OCI-LY7 (cell line): Measurements from ENCODE around the gene PILRA. TPM values are rescaled to one million over a fixed set of nuclear protein-coding genes. Genes with fewer than 3 reads are reported as not detected.
"Not testable (repeated sequence)": the region's sequence is repeated elsewhere in the genome, so short reads cannot be mapped to it uniquely, and the experiment has no call there.

Experiments
- BruUV-seq: library from RNA; stranded (reverse); fragments of 400-500 nt; replicated peaks from 2 replicates; lab custom pipeline; 2021; lab: Mats Ljungman, UMichigan
- CTCF ChIA-PET: fragments of 300-600 bp; sonication (Branson Sonifier 250); formaldehyde crosslinking; loops from one replicate; lab custom pipeline; 2022; ENCODE audit warnings: antibody characterized with exemption; ENCODE audit not compliant: unreplicated experiment; lab: Charles Lee
- POLR2A ChIA-PET: fragments of 300-600 bp; sonication (Branson Sonifier 250); formaldehyde crosslinking; loops from one replicate; lab custom pipeline; 2022; ENCODE audit warnings: antibody characterized with exemption; lab: Charles Lee
- DNase-seq: peaks from one replicate; pipeline ENCODE4 v3.0.0-alpha.2; 2015; ENCODE audit warnings: low spot score
- H2AFZ ChIP-seq: fragments of 200-600 bp; sonication (generic), shearing (Covaris generic); 2 replicates; pipeline ENCODE4 v1.6.1; 2014; ENCODE audit warnings: mild to moderate bottlenecking, antibody characterized with exemption, low read length, moderate library complexity
- H3K27ac ChIP-seq: fragments of 200-600 bp; sonication (generic); 2 replicates; pipeline ENCODE4 v1.5.1; 2014; ENCODE audit warnings: mixed run types, low read depth, mild to moderate bottlenecking, moderate library complexity, low read length, inconsistent platforms; ENCODE audit not compliant: poor library complexity, severe bottlenecking
- H3K36me3 ChIP-seq: fragments of 200-600 bp; sonication (generic); 2 replicates; pipeline ENCODE4 v1.6.1; 2014; ENCODE audit warnings: mild to moderate bottlenecking, antibody characterized with exemption, low read length, moderate library complexity, mixed read lengths; ENCODE audit not compliant: insufficient read depth
- H3K4me1 ChIP-seq: fragments of 200-600 bp; sonication (generic); 2 replicates; pipeline ENCODE4 v1.5.1; 2014; ENCODE audit warnings: mild to moderate bottlenecking, low read length; ENCODE audit not compliant: insufficient read depth, poor library complexity, severe bottlenecking
- H3K4me2 ChIP-seq: fragments of 200-600 bp; sonication (generic); 2 replicates; pipeline ENCODE4 v1.6.1; 2014; ENCODE audit warnings: mild to moderate bottlenecking, low read length
- H3K4me3 ChIP-seq: fragments of 200-600 bp; sonication (generic); 2 replicates; pipeline ENCODE4 v1.5.1; 2014; ENCODE audit warnings: mild to moderate bottlenecking, low read depth, low read length; ENCODE audit not compliant: poor library complexity, severe bottlenecking
- H3K79me2 ChIP-seq: fragments of 200-600 bp; sonication (generic); 2 replicates; pipeline ENCODE4 v1.6.1; 2016; ENCODE audit warnings: low read depth, mild to moderate bottlenecking, low read length, moderate library complexity, mixed read lengths; ENCODE audit not compliant: insufficient read depth
- H3K9me2 ChIP-seq: fragments of 200-600 bp; sonication (generic); 2 replicates; pipeline ENCODE4 v1.6.1; 2016; ENCODE audit warnings: mild to moderate bottlenecking, low read length, mixed read lengths; ENCODE audit not compliant: insufficient read depth
- H3K9me3 ChIP-seq: fragments of 200-600 bp; sonication (generic); 2 replicates; pipeline ENCODE4 v1.6.1; 2014; ENCODE audit warnings: mild to moderate bottlenecking, mixed run types, low read length, mixed read lengths
- H4K20me1 ChIP-seq: fragments of 200-600 bp; sonication (generic); 2 replicates; pipeline ENCODE4 v1.6.1; 2014; ENCODE audit warnings: mild to moderate bottlenecking, antibody characterized with exemption, low read length, moderate library complexity, mixed read lengths; ENCODE audit not compliant: insufficient read depth
- EZH2phosphoT487 ChIP-seq: fragments of 200-600 bp; sonication (generic); IDR thresholded peaks from 2 replicates; pipeline ENCODE4 v1.6.1; 2018; ENCODE audit warnings: low read depth, borderline replicate concordance, mild to moderate bottlenecking, mixed run types, antibody characterized with exemption, low read length, moderate library complexity, mixed read lengths
- intact Hi-C: fragments of 100-400 bp; cut with micrococcal nuclease; formaldehyde crosslinking; loops from one replicate; pipeline ENCODE4 v1.10.0; 2022; ENCODE audit not compliant: unreplicated experiment
- total RNA-seq, 2 experiments: library from RNA; depleted of rRNA in 1 of 2; stranded (reverse); fragments of >200 nt in 1 of 2; shearing (Covaris generic) in 1 of 2; gene quantifications; 2 replicates each; pipeline ENCODE4 v1.2.3, GENCODE V29; 2014 to 2022
- TF ChIP-seq, protein P1 (sequence below): fragments of 200-600 bp; sonication (generic); conservative IDR thresholded peaks from 2 replicates; pipeline ENCODE4 v1.5.1; 2014; ENCODE audit warnings: mild to moderate bottlenecking, antibody characterized with exemption, low read length, moderate library complexity, mixed read lengths

PILRA gene
- total RNA-seq, 2 experiments from 2014 or later: 8.0 to 16.0 TPM

GRCh38 chr7:100348805-100349204, 24.5 kb upstream of the PILRA start:
- BruUV-seq: TSS peak; percentile 5
- Histone ChIP-seq H3K4me1 (peaks cover 24% of the 10 kb centered on the region), H3K36me3 (peaks cover 78% of the 10 kb centered on the region), H3K9me2 (no peaks in the 10 kb centered on the region), H3K27ac (no peak overlapping the region), H3K4me2 (no peak overlapping the region), H3K79me2 (peaks cover 15% of the 10 kb centered on the region; the same call in 1 of the 2 replicates), H3K9me3 (no peaks in the 10 kb centered on the region), H2AFZ (no peak overlapping the region), H4K20me1 (peaks cover 8% of the 10 kb centered on the region; the same call in 1 of the 2 replicates), H3K4me3 (no peak overlapping the region)
- ChIA-PET CTCF (no interaction called here), POLR2A (interaction anchor here (0.6 kb wide), 1 partner anchor 121 kb away, joined by 4 read pairs; no protein-coding TSS in a partner anchor)
- DNase-seq: no peak
- intact Hi-C loops: loop anchor here (10.0 kb wide), 1 partner anchor 214 kb away; no protein-coding TSS in a partner anchor
- TF ChIP-seq EZH2phosphoT487: no peak
- TF ChIP-seq, protein P1, sequence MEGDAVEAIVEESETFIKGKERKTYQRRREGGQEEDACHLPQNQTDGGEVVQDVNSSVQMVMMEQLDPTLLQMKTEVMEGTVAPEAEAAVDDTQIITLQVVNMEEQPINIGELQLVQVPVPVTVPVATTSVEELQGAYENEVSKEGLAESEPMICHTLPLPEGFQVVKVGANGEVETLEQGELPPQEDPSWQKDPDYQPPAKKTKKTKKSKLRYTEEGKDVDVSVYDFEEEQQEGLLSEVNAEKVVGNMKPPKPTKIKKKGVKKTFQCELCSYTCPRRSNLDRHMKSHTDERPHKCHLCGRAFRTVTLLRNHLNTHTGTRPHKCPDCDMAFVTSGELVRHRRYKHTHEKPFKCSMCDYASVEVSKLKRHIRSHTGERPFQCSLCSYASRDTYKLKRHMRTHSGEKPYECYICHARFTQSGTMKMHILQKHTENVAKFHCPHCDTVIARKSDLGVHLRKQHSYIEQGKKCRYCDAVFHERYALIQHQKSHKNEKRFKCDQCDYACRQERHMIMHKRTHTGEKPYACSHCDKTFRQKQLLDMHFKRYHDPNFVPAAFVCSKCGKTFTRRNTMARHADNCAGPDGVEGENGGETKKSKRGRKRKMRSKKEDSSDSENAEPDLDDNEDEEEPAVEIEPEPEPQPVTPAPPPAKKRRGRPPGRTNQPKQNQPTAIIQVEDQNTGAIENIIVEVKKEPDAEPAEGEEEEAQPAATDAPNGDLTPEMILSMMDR: no peak

GRCh38 chr7:100349757-100350156, 23.5 kb upstream of the PILRA start:
- POLR2A ChIA-PET: no interaction called here
- H2AFZ ChIP-seq: no peak overlapping the region
- peaks cover 8% of the 10 kb centered on the region; the same call in 1 of the 2 replicates for H4K20me1 ChIP-seq
- H3K4me1 ChIP-seq: peaks cover 15% of the 10 kb centered on the region
- H3K9me3 ChIP-seq: no peaks in the 10 kb centered on the region
- no peaks in the 10 kb centered on the region for H3K9me2 ChIP-seq
- peaks cover 81% of the 10 kb centered on the region for H3K36me3 ChIP-seq
- H3K4me2 ChIP-seq: no peak overlapping the region
- TF ChIP-seq, protein P1: no peak
- TF ChIP-seq EZH2phosphoT487: no peak
- no peak for DNase-seq
- BruUV-seq: no TSS peak
- CTCF ChIA-PET: no interaction called here
- H3K79me2 ChIP-seq: peaks cover 15% of the 10 kb centered on the region; the same call in 1 of the 2 replicates
- no peak overlapping the region for H3K4me3 ChIP-seq
- no peak overlapping the region for H3K27ac ChIP-seq
- intact Hi-C loops: loop anchor here (10.0 kb wide), 1 partner anchor 215 kb away; no protein-coding TSS in a partner anchor

- Histone ChIP-seq H3K4me3 (no peak overlapping the region), H3K9me2 (no peaks in the 10 kb centered on the region), H3K27ac (no peak overlapping the region), H3K9me3 (no peaks in the 10 kb centered on the region), H3K79me2 (0 out of 2 replicates have a peak, but pooled peaks cover 3% of the 10 kb centered on the region), H4K20me1 (peaks cover 4% of the 10 kb centered on the region; the same call in 1 of the 2 replicates), H3K4me1 (peaks cover 7% of the 10 kb centered on the region), H3K4me2 (no peak overlapping the region), H3K36me3 (peaks cover 89% of the 10 kb centered on the region), H2AFZ (no peak overlapping the region)
- intact Hi-C loops: no loop called here
- BruUV-seq: no TSS peak
- DNase-seq: no peak
- POLR2A ChIA-PET: no interaction called here
- no peak for TF ChIP-seq EZH2phosphoT487
- TF ChIP-seq, protein P1: no peak
- CTCF ChIA-PET: no interaction called here
Observed at GRCh38 chr7:100351657-100352058, 21.6 kb upstream of the PILRA start.

DNA sequence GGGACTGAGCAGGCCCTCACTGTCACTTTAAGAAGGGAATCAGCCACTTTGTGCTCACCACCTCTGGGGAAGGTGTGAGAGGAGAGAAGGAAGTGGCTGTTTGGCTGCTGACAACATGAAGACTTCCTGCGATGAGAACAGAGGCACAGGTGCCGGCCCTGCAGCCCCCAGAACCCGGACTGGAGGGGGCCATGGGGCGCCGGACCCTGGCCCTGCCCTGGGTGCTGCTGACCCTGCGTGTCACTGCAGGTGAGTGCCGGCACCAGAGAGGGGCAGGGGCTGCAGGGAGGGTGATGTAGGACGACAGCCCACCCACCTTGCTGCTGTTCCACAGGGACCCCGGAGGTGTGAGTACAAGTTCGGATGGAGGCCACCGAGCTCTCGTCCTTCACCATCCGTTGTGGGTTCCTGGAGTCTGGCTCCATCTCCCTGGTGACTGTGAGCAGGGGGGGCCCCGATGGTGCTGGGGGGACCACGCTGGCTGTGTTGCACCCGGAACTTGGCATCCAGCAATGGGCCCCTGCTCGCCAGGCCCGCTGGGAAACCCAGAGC, 21.0 kb upstream of the PILRA start:
- H3K36me3 ChIP-seq: peaks cover 89% of the 10 kb centered on the region
- H3K4me3 ChIP-seq, H3K79me2 ChIP-seq, DNase-seq, H2AFZ ChIP-seq, H3K27ac ChIP-seq, BruUV-seq, POLR2A ChIA-PET, intact Hi-C loops, H4K20me1 ChIP-seq, H3K9me3 ChIP-seq, CTCF ChIA-PET, H3K9me2 ChIP-seq, H3K4me1 ChIP-seq, H3K4me2 ChIP-seq: not testable (repeated sequence)
